ENCODE data around the gene C17orf50.
"Not testable (repeated sequence)": the region's sequence is repeated elsewhere in the genome, so short reads cannot be mapped to it uniquely, and the experiment has no call there.

Gene C17orf50

DNA sequence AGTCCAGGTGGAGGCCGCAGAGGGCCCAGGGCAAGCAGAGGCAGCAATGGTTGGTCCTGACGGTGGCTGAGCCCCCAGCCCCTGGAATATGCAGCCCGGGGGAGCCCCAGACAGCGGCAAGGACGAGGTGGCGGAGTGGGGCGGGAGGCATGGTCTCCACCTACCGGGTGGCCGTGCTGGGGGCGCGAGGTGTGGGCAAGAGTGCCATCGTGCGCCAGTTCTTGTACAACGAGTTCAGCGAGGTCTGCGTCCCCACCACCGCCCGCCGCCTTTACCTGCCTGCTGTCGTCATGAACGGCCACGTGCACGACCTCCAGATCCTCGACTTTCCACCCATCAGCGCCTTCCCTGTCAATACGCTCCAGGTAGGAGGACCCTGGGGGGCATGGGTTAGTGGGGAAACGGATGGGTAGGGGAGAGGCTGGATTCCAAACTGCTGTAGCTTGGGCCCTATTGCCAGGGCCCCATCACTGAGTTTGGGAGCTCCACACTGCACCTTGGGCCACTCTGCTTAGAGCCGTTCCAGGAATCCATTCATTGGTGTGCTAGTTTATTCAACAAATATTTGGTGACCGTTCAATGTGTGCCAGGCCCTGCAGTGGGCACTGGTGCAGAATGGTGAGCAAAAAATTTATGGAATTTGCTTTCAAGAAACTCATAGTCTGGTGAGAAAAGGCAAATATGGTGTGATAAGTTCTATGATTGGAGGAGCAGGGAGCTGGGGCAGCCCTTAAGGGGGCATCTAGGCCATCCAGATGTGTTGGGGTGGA, 25.5 kb upstream of the C17orf50 start:
- DNase-seq = no peak

DNA sequence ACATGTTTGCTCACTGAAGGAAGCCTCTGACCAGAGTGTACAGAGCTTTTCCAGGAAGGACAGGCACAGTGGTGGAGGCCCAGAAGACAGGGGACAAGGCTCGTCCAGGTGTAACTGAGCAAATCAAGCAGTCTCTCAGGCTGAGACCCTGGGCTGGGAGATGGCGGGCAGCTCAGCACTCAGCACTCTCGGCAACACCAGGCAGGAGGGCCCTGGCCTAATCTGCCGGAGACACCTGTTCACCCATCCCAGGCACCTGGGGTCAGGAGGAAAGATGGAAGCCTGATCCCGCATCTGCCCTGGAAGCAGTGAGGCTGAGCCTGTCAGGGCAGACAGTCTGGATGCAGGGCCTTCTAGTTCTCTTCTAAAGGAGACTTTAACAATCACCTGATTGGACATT, 24.5 kb upstream of the C17orf50 start:
- DNase-seq = no peak

DNA sequence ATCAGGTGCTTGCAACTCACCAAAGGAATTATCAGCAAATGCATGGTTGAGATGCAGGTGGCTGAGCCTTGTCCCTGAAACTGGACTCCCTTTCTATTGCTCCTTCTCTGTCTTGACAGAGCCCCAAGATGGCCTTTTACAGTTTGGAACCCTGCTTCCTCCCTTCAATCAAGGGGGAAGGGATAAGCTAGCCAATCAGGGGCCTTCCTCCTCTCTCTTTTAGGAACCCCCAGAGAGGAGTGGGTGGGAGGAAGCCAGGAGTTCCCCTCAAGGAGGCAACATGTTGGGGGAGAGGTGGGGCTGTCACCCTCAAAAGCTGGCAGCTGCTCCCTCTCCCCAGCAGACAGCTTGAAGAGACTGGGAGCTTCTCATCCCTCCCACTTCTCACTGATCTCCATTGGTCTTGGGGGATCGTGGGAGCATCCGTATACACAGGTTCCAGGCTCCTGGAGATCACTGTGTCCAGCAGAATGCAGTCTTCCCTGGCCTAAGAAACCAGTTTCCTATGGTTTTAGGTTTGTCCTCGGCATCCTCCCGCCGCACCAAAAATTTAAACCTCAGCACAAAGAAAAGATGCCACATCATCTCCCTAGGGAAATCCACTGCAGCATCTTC, 22.1 kb upstream of the C17orf50 start:
- DNase-seq = no peak

DNA sequence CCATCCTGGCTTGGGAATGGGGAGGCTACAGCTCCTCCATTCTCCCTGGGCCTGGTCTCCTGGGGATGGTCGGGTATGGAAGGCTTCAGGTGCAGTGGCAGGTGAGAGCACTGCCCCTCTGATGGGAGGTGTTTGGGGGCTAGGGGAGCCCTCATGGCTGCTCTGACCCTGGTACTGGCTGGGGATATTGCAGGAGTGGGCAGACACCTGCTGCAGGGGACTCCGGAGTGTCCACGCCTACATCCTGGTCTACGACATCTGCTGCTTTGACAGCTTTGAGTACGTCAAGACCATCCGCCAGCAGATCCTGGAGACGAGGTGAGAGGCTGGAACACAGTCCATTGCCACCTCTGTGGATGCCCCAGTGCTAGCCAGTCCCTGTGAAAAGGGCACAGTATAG, 20.5 kb upstream of the C17orf50 start:
- DNase-seq = no peak

DNA sequence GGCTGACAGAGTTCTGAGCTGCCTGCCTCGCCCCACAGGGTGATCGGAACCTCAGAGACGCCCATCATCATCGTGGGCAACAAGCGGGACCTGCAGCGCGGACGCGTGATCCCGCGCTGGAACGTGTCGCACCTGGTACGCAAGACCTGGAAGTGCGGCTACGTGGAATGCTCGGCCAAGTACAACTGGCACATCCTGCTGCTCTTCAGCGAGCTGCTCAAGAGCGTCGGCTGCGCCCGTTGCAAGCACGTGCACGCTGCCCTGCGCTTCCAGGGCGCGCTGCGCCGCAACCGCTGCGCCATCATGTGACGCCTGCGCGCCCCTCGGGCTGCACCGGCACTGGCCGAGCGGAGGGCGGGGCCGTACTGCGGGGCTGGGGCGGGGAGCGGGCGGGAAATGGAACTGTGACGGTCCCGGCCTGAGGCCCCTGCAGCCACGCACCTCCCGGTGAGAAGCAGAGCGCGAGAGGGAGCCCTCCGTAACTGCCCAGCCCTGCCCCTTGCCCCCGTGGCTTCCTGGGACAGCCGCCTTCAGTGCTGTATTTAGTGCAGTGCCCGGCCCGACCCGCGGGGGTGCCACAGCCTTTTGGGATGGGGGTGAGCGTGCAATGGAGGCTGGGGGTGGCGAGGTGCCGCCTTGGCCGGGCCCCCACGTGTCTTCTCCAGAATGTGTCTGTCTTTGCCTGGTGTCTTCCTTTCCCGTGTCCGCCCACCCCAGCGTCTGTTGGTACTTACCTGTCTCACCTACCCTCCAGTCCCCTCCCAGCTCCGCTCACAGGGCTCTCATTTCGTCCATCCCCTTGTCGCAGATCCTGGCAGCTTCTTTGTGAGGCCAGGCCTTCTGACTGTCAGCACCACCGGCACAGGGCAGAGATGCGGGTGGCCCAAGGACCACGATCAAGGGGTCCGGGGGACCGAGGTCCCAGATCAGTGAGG, 19.4 kb upstream of the C17orf50 start:
- no peak for DNase-seq

DNA sequence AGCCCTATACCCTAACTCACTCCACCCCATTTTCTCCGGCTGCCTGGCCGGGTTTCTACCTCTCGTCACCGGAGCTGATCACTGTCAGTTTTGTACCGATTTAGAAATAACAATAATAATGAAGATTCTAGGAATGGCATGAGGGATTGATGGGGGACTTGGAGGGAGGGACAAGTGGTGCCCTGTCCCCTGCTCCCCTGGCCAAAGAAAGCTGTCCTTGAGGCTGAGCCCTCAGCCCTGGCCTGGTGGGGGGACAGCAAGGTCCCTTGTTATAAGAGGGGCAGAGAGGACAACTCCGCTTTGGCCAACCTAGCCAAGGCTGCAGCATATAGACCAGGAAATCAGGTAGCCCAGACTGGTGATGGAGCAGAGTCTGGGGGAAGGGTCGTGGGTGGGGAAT, 18.2 kb upstream of the C17orf50 start:
- no peak for DNase-seq

DNA sequence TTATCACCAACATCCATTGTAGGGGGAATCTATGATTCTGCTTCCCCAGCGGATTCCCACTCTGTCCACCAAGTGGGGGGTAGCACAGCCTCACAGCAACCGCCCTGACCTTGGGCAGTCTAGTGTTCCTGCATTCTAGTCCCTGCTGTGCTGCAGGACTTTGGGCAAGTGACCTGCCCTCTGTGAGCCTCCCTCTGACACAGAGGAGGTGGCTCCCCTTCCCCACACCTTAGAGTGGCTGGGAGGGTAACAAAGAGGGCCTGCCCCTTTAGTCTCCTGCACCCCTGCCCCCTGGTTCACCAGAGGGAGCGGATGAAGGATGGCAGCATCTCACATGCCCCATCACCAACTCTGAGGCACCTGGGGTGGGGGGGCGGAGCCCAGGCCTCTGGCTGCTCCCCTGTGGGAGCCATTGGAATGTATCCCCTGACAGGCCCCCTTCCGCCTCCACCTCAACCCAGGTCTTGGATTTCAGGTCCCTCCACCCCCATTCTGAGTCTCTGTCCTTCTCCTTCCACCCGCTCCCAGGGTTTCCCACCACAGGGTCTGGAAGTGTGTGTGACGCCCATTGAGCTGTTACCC, 17.7 kb upstream of the C17orf50 start:
- no peak for DNase-seq

DNA sequence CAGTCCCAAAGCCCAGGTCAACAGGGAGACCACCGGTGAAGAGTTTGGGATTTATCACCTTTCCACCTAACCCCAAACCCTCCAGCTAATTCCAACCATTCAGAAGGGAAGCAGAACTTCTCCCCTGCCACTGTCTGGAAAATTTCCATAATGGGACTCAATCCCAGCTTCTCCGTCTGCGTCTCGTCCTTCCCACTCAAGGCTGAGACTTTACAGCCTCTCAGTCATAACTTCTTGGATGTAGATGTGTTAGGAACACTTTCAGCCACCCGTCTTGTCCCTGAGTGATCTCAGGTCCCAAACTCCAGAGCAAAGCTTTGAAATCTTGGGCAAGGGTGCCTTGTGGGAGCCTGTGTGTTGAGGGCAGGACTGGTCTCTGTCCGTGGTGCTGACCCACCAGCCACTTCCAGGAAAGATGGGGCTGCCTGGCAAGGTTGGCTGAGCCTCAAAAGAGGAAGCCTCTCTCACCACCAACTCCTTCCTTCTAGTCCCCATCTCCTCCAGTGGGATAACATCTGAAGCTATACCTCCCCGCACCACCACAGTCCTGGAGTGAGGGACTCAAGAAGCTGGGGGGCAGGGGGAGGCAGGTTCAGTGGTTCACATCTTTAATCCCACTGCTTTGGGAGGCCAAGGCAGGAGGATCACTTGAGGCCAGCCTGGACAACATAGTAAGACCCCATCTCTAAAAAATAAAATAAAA, 16.9 kb upstream of the C17orf50 start:
- DNase-seq = no peak

DNA sequence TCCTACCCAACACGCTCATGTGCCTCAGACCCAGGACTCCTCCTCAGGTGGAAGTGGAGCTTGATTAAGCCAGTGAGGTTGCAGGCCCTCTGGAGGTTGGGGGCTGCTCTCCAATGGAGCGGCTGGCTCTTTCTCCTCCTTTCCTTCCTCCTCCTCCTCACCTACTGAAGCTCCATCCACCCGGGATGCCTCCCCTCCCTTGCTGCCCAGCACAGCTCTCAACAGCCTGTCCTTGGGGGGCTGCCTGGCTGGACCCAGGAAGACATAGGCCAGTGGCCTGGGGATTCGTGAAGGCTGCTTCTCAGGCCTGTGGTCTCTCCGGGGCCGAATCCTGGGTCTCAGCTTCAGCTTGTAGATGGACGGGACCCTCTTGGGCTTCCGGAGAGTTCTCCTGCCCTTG, 15.9 kb upstream of the C17orf50 start:
- no peak for DNase-seq

DNA sequence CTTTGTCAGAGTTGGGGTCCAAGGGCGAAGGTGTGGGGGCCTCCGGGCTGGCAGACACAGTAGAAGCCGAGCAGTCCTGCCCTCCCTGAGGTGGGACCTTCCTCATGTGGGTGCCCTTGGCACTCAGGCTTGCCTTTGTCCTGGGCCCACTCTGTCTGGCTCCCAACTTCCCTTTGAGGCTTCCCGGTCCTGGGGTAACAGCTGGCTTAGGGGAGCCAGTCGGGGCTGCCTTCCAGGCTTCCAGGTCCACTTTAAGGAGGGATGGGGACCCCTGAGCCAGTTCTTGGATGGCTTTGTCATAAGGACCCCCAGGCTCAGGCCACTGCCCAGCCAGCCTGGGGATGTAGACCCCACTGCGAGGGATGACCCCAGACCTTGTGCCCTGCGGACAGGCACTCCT, 15.4 kb upstream of the C17orf50 start:
- no peak for DNase-seq

DNA sequence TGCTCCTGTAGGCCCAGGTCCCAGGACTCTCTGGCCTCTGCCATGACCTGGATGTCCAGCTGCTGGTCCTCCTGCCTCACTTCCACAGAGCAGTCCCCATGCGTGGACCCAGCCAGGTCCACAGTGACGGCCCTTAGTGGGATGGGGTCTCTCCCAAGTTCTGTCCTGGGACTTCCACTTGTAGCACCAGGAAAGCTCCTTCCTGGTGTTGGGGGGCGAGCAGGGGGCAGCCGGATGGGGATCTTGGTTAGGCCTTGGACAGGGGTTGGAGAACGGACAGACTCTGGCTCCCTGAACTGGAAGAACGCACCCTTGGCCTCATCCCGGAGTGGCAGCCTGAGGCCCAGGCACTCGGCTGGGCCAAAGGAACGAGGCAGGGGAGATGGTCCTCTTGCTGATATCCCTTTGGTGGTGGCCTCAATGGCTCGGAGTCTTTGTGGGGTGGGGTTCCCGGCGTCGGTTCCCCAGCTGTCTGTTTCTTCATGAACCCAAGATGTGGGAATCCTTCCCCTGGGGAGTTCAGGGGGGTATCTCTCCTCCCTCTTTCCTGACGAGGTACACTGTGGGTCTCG, 14.9 kb upstream of the C17orf50 start:
- no peak for DNase-seq

DNA sequence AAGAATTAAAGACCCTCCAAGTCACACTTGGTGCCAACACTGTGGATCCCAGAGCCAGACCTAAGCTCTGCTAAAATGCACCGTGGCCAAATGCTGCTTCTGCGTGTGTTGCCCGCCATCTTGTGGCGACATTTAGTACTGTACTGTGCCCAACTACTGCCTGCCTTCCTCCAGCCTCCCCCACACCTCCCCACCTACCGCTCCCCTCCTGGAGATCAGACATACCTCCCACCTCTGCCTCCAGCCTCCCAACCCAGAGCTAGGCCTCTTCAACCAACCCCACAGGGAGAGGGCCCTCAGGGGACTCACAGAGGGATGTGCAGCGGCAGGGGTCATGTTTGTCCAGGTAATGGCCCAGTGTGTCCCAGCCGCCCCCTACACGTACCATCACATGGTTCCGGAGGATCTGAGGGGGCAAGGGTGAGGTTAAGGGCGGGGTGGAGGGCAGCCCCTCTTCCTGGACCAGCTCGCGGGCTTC, 13.1 kb upstream of the C17orf50 start:
- no peak for DNase-seq

DNA sequence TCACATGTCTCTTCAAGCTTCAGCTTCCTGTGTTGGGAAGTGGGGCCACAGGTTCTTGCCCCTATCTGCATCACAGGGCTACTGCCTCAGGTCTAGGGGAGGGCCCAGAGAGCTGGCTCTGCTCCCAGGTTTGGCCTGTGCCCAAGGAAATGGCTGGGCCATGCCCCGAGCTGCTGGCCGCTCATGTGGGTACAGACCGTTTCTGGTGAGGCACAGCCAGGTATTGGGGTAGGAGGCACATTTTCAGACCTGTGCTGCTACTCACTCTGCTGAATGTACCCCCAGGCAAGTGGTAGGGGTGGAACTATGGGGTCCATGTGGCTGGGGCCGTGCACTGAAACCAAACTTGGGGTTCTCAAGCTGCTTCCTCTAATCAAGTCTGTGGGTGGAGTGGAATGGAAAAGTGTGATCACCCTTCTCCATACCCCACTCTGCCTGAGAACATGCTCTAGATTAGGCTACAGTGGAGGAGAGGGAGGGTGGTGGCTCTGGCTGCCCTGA, 12.3 kb upstream of the C17orf50 start:
- no peak for DNase-seq

DNA sequence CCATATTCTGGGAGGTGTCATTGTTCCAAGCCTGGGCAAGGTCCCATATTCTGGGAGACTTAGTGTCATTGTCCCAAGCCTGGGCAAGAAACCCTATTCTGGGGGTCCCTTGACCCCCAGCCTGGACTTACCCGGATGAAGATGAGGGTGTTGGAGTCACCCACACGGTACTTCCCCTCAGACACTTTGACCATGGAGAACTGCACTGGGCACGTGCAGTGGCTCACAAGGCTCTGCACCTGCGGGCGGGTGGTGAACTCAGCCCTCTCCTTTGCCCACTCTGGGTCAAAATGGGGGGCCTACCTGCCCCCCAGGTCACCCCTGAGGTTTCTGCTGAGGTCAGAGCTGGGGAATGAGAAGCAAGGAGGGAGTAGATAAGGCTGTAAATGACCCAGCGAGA, 11.7 kb upstream of the C17orf50 start:
- no peak for DNase-seq

DNA sequence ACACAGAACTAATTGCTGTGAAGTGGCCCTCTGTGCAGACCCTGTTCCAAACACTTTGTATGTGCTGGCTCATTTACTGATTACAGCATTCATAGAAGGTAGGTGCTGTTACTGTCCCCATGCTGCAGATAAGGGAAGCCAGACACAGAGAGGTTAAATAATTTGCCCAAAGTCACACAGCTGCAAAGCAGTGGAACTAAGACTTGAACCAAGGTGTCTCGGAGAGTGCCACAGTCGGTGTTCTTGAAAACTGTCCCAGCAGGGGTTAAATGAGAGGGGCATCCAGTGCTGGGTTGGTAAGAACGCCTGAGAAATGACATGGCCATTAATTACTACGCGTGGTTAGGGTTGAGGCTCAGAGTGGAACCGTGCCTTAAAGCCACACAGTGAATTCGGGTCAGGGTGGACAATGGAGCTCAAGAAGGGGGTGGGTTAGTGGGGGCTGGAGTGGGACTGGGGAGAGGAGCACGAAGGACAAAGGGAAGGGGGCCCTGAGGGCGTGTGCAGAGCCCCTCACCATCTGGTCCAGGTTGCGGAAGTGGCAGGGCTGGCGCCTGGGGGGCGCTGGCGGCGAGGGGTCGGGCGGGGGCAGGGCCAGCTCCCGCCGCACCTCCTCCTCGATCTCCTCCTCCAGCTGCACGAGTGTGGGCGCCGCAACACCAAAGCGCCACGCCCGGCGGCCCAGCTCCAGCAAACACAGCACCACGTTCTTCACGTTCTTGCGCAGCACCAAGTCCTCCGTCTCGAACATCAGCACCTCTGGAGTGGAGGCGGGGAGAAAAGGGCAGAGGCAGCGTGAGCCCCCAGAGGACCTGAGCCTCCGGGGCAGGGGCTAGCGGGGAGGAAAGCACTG, 10.9 kb upstream of the C17orf50 start:
- no peak for DNase-seq

DNA sequence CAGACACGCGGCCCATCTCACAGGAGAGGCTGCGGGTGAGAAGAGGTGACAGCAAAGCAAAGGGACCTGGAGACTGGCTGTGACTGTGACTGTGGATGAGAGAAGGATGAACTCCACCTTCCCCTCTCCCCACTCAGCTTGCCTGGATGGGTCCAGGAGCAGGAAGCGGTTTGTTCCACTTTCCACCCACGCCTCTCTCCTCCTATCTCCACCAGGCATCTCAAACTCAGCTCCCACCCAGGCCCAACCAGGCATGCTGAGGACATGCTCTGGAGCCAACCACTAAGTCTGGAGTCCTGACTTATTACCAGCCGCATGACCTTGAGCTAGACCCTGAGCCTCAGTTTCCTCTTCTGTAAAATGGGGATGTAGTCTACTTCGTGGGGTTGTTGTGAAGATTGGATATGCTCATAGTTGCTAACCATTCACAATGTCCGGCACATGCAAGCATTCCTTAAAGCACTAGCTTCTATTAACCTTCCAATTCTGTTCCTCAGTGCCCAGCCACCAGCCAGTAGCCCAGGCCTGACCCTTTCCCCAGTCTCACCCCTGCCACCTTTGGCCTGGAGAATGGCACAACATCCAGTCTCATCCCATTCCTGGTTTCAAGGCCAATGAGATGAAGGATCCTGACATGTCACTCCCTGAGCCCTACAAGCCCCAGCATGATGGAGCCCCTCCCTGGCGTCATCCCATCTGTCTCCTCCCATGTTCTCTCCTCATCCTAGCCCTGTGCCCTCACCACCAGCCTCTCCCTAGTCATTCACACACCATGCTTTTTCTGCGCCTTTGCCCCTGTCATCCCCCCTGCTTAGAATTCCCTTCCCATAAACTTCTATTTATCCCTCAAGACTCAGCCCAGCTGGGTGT, 9.9 kb upstream of the C17orf50 start:
- no peak for DNase-seq

DNA sequence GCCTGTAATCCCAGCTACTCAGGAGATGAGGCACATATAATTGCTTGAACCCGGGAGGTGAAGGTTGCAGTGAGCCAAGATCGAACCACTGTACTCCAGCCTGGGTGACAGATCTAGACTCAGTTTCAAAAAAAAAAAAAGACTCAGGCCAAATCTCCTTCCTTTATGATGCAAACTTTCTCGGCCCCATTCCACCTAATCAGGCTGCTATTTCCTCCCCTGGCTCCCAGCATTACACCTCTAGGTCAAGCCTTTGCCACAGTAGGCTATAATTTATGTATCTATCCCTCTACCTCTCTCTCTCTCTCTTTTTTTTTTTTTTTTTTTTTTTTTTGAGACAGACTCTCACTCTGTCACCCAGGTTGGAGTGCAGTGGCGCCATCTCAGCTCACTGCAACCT, 9.1 kb upstream of the C17orf50 start:
- not testable (repeated sequence) for DNase-seq

DNA sequence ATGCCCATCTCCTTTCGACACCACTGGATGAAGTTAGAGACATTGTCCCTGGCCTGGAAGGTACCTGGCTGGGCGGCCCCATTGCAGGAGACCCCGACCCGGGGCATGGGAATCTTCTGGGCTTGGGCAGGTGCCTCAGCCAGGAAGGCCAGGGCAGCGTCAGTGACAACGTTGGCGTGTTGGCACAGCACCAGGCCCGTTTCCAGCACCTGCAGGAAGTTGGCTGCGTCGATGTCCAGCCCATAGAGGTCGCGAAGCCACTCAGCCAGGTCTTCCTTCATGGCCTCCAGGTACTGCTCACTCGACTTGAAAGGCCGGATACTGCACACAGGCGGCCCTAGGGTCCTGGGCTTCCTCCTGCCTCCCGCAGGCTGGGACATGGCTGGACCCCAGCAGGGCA, 8.2 kb upstream of the C17orf50 start:
- DNase-seq = no peak

DNA sequence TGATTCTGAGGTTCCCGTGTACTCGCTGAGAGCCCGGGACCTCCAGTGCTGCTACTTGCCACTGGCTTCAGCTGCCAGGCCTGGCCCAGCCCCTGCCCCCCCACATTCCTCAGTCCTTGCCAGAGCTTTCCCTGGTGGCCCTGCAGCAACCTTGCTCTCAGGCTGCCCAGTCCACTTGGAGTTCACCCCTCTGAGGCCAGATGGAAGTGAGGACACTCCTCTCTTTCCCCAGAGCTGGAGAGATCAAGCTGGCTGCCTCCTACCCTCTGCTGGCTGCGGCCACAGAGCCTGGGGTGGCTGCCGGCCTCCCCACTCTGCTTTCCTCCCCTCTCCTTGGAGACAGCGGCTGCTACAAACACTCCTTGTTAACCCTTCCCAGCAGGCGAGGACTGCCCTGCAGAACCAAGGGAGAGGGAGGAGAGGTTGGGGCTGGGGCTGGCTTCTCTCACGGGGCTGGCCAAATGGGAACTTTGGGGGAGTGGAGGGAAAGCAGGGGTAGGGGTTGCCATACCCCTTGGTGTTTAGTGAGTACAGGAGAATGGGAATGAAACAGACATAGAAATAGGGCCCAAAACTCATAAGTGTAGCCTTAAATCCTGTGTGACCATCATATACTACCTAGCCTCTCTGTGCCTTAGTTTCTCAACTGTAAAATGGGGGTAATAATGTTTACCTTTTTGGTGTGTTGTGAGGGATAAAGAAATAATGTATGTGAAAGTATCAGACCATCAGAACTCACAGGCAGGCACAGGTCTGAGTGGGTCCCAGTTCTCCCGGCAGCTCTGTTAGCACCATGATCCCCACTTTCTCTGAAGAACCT, 7.5 kb upstream of the C17orf50 start, which contains the start of gene GAS2L2:
GAS2L2 (minus strand) TSS at position 295 of the 820 bp plus-strand sequence. CDS start 389 bp downstream, outside the sequence.
- DNase-seq = no peak

All from NCI-H1048 (cell line).